HAP-1 (cell line): ENCODE data around the gene AP5Z1.

Experiments
- DNase-seq, 2 experiments: peaks; one replicate each; pipeline ENCODE4 v3.0.0-alpha.2; 2016 to 2020; ENCODE audit warnings: low spot score in 2 of 2
- H3K27me3 ChIP-seq: fragments of 250-450 bp; sonication (Bioruptor Pico); 2 replicates; pipeline ENCODE4 v1.5.1; 2020; ENCODE audit warnings: low read depth, mild to moderate bottlenecking, moderate library complexity
- H3K36me3 ChIP-seq: fragments of 250-450 bp; sonication (Bioruptor Pico); replicated peaks from 2 replicates; pipeline ENCODE4 v1.5.1; 2020; ENCODE audit warnings: mild to moderate bottlenecking
- H3K4me1 ChIP-seq: fragments of 250-450 bp; sonication (Bioruptor Pico); 2 replicates; pipeline ENCODE4 v1.5.1; 2020; ENCODE audit warnings: mild to moderate bottlenecking
- H3K4me3 ChIP-seq: fragments of 250-450 bp; sonication (Bioruptor Pico); 2 replicates; pipeline ENCODE4 v1.5.1; 2020; ENCODE audit warnings: mild to moderate bottlenecking, moderate library complexity
- H3K9me3 ChIP-seq: fragments of 250-450 bp; sonication (Bioruptor Pico); 2 replicates; pipeline ENCODE4 v1.5.1; 2020; ENCODE audit warnings: mild to moderate bottlenecking, moderate library complexity
- in situ Hi-C: fragments of 300-500 bp; cut with MboI; formaldehyde crosslinking; loops from 3 replicates; pipeline ENCODE4 v1.14.3; 2020; ENCODE audit warnings: low sequenced_read_pairs, inconsistent platforms, mixed read lengths

Gene AP5Z1

DNA sequence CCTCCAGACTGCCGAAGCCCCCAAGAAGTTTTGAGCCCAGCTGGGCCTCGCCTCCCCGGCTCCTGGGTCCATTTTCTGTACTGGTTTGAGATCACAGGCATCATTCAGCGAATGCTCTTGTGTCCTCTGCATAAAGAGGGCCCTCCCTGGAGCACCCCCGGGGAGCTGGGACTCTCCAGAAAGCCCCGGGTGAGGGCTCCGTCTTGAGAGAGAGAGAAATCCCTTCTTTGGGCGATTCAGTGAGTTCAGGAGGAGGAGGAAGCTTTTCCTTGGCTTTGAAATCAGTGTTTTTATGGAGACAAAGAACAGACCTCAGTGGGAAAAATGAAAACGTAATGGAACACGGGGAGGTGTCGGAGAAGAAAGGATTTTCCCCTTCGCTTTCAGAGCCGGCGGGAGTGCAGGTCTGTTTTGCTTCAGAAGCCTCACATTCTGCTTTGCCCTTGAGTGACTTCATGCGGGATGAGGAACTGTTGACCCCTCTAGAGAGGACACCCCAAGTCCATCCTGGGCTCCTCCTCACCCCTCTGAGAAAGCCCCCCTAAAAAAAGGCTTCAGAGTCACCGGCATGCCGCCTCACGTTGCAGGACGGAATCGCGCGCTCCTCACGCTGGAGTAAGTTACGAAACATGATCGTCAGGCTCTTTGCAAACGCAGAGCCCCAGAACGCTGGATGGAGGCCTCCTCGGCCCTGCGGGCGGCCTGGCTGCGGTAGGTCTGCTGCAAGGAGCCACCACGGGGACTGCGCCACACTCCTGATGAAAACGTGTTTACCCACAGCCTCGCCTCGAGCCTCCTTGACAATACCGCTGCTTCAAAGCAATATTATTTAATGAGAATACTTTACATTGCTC, 8.5 kb upstream of the AP5Z1 start:
- Histone ChIP-seq H3K27me3 (no peaks in the 10 kb centered on the region), H3K36me3 (peaks cover 31% of the 10 kb centered on the region), H3K4me1 (no peaks in the 10 kb centered on the region), H3K4me3 (no peak overlapping the region), H3K9me3 (no peaks in the 10 kb centered on the region)
- in situ Hi-C loops: loop anchor here (25.0 kb wide), 1 partner anchor 155 kb away; no protein-coding TSS in a partner anchor
- no peak for DNase-seq

DNA sequence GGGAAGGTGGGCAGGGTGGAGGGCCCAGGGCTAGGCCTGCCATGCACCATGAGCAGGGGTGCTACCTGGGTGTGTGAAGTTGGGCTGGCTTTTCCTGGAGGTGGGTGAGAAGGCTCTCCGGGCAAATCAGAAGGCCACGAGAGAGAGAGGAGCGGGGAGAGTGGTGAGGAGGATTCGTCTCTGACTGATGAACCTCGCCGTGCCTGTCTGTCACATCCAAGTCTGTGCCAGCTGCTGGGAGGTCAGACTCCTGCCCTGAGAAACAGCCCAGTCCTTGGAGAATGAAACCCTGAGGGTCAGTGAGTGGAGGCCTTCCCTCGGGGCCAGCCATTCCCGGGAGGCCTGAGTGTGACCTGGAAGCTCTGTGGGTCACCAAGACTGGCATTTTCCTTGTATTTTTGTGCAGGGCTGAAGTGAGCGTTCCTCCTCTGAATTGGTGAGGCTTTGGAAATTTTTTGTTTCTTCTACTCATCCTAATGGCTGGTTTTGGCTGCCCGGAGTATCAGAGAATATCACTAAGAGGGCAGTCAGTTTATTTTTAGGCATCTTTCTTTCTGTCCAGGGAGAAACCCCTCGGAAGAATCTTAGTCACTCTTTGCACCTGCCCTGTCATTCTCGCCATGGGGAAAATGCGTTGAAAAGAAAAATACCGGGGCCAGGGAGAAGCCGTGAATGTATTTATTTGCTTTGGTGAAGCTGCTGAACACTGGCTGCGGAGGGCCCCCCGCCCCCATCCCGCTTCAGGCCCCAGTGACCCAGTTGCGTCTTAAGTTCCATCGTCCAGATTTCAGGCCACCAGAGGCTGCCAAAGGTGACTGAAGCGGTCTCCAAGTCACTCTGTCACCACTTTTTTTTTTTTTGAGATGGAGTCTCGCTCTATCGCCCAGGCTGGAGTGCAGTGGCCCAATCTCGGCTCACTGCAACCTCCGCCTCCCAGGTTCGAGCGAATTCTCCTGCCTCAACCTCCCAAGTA, 6.5 kb upstream of the AP5Z1 start:
- in situ Hi-C loops: loop anchor here (25.0 kb wide), 1 partner anchor 157 kb away; no protein-coding TSS in a partner anchor

DNA sequence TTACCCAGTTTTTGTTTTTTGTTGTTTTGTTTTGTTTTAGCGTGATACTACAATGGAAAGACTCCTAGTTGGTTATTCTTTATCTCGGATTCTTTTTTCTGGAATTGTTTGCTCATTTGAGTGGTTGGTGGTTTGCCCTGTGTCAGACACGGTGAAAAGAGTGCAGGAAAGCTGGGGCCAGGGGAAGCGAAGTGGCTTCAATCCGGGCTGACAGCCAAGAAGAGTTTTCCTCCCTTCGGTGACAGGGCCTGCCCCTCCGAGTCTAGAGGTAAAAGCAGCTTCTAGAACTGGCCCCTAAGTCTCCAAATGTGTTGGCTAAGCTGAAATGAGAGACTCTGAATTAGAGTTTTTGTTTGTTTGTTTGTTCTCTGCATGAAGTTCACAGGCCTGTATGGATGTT, 5.7 kb upstream of the AP5Z1 start:
- in situ Hi-C loops: loop anchor here (25.0 kb wide), 1 partner anchor 157 kb away; no protein-coding TSS in a partner anchor
- DNase-seq: no peak
- Histone ChIP-seq H3K36me3 (peaks cover 7% of the 10 kb centered on the region; the same call in 1 of the 2 replicates), H3K27me3 (no peaks in the 10 kb centered on the region), H3K4me3 (no peak overlapping the region), H3K9me3 (no peaks in the 10 kb centered on the region), H3K4me1 (no peaks in the 10 kb centered on the region)

More for the DNA sequence above, 6.5 kb upstream of the AP5Z1 start:
- no peak overlapping the region for H3K4me3 ChIP-seq
- H3K4me1 ChIP-seq: no peaks in the 10 kb centered on the region
- no peaks in the 10 kb centered on the region for H3K9me3 ChIP-seq
- peaks cover 12% of the 10 kb centered on the region for H3K36me3 ChIP-seq
- H3K27me3 ChIP-seq: no peaks in the 10 kb centered on the region
- DNase-seq: no peak

DNA sequence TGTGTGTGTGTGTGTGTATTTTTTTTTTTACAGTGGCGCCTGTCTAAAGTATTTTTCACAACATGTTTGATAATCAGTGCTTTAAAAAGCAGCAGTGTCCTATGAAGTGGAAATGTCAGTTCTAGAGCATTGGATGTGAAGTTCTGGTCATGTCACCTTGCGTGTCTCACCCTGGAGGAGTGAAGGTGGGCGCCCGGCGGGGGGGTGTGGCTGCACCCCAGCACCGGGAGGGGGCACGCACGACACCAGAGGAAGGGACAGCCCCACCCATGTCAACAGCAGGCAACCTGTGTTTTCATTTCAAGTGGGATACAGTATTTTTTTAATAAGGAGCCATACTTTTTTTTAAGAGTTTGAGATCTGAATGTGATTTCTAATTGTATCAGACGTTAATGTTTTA, 4.5 kb upstream of the AP5Z1 start:
- H3K9me3 ChIP-seq: no peaks in the 10 kb centered on the region
- H3K4me3 ChIP-seq: no peak overlapping the region
- in situ Hi-C loops: loop anchor here (25.0 kb wide), 1 partner anchor 159 kb away; no protein-coding TSS in a partner anchor
- H3K4me1 ChIP-seq: no peaks in the 10 kb centered on the region
- DNase-seq: no peak
- H3K36me3 ChIP-seq: peaks cover 3% of the 10 kb centered on the region; the same call in 1 of the 2 replicates
- no peaks in the 10 kb centered on the region for H3K27me3 ChIP-seq

DNA sequence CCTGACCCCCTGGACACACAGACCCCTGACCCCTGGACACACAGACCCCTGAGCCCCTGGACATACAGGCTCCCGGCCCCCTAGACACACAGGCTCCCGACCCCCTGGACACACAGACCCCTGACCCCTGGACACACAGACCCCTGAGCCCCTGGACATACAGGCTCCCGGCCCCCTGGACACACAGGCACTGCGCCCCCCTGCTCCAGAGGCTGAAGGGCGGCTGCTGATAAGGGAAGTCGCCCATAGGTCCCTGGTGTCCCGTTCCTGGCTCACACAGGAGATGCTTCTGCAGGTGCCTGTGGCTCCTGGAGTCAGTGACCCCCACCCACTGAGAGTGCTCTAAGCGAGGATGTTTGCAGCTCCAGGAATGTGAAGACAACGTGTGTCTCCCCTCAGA, 3.7 kb upstream of the AP5Z1 start:
- Histone ChIP-seq H3K27me3 (no peaks in the 10 kb centered on the region), H3K4me3 (no peak overlapping the region), H3K9me3 (no peaks in the 10 kb centered on the region), H3K36me3 (peaks cover 3% of the 10 kb centered on the region; the same call in 1 of the 2 replicates), H3K4me1 (no peaks in the 10 kb centered on the region)
- no peak for DNase-seq
- in situ Hi-C loops: loop anchor here (25.0 kb wide), 1 partner anchor 159 kb away; no protein-coding TSS in a partner anchor

DNA sequence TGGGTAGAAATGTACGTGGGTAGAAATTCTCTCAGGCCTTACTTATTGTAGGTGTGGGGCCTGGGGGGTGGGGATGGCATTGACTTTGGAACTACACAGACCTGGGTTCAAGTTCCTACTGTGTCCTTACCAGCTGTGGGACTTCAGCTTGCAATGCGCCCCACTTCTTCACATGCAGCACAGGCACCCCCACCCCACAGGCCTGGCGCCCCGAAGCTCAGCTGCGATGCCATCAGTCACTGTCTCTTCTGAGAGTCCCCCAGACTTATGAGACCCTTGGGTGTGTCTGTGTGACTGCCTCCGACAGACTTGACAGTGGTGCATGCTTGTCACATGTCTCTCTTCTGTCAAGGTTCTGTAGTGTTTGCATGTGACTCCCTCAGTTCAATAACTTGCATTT, 3.1 kb upstream of the AP5Z1 start:
- in situ Hi-C loops: loop anchor here (25.0 kb wide), 1 partner anchor 160 kb away; no protein-coding TSS in a partner anchor
- H3K4me3 ChIP-seq: no peak overlapping the region

DNA sequence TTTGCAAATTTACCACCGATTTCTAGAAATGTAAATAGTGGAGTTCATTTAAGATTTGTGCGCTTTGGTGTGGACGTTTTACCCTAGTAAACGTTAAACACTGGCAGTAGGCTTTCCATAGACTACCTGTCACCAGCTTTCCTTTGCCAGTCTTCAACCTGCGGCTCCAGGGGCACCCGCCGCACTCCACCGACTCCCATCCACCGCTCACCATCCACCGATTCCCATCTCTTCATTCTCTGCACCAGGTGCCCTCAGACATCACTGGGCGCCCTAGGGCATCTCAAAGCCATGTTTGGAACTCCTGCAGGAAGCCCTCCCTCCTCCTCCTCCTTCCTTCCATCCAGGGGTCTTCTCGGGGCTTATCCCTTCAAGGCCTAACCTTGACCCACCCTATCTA, 1.4 kb upstream of the AP5Z1 start:
- H3K27me3 ChIP-seq: no peaks in the 10 kb centered on the region
- peak overlapping the region; percentile 92; the same call in 1 of the 2 replicates for H3K4me3 ChIP-seq
- in situ Hi-C loops: loop anchor here (25.0 kb wide), 1 partner anchor 162 kb away; no protein-coding TSS in a partner anchor
- no peaks in the 10 kb centered on the region for H3K4me1 ChIP-seq
- H3K36me3 ChIP-seq: no peaks in the 10 kb centered on the region; the same call in 1 of the 2 replicates
- no peaks in the 10 kb centered on the region for H3K9me3 ChIP-seq
- DNase-seq: no peak

More for the DNA sequence above, 3.1 kb upstream of the AP5Z1 start:
- H3K4me1 ChIP-seq: no peaks in the 10 kb centered on the region
- DNase-seq: no peak
- no peaks in the 10 kb centered on the region for H3K9me3 ChIP-seq
- peaks cover 3% of the 10 kb centered on the region; the same call in 1 of the 2 replicates for H3K36me3 ChIP-seq
- H3K27me3 ChIP-seq: no peaks in the 10 kb centered on the region

DNA sequence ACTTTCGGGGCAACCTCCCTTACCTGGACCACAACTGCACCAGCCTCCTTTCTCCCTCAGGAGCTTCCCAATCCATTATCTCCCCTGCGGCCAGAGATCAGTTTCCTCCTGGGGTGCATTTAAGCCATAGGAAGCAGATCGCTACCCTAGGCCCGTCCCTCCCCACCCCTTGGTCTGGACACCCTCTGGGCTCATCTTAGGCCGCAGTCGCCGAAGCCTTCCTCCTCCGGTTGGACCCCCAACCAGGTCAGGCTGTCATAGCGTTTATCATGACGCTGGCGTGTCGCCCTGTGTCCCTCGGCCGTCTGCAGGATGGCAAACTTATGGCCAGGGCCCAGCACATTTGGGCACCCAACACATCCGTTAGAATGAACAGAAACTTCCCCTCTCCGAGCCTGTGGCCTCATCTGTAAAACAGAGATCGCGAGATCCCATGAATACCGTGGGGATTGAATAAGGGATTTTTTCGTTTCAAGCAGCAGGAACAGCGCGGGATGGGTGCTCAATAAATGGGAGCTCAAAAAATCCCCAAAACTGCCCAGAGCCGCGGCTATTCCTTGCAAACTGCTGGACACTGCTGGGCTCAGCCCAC, 669 bp upstream of the AP5Z1 start:
- Histone ChIP-seq H3K9me3 (no peaks in the 10 kb centered on the region), H3K4me1 (no peaks in the 10 kb centered on the region), H3K4me3 (peak overlapping the region; percentile 92), H3K27me3 (no peaks in the 10 kb centered on the region), H3K36me3 (no peaks in the 10 kb centered on the region; the same call in 1 of the 2 replicates)
- DNase-seq: no peak
- in situ Hi-C loops: loop anchor here (25.0 kb wide), 1 partner anchor 162 kb away; no protein-coding TSS in a partner anchor

DNA sequence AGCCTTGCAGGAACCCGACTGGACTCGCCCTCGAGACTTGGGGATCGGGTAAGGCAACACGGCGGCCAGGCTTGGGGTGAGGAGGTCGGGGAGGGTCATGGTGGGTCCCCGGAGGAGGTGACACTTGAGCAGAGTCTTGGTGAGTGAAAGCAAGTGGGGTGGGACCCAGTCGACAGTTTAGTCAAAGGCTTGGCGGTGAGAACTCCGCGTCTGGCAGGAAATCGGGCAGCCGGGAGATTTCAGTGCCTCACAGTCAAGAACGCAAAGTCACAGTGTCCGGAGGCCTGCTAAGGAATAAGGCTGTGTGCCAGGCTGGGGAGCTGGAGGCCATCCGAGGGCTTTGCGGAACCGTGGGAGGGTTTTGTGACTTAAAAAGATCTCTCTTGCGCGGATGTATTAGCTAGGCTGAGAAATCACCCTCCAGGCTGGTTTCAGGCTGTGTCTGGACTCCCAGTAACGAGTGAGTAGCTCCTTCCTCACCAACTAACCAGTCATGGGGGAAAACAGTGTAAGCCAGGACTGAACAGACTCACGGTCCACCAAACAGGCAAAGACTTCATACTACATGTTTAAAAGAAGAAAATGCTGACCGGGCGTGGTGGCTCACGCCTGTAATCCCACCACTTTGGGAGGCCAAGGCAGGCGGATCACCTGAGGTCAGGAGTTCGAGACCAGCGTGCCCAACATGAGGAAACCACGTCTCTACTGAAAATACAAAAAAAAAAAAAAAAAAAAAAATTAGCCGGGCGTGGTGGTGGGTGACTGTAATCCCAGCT, 613 bp downstream of the AP5Z1 start:
- Histone ChIP-seq H3K27me3 (no peaks in the 10 kb centered on the region), H3K36me3 (no peaks in the 10 kb centered on the region; the same call in 1 of the 2 replicates), H3K4me1 (no peaks in the 10 kb centered on the region), H3K4me3 (peak overlapping the region; percentile 92), H3K9me3 (no peaks in the 10 kb centered on the region)
- in situ Hi-C loops: no loop called here
- DNase-seq: no peak

DNA sequence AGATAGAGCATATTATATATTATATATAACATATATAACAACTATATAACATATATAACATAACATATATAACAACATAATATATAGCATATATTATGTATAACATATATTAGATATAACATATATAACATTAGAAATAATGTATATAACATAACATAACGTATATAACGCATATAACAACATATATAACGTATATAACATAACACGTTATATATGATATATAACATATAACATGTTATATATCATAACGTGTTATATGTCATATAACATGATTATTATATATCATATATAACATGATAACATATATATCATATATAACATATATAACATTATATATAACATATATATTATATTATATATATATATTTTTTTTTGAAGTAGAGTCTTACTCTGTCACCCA, 3.7 kb downstream of the AP5Z1 start:
- Histone ChIP-seq H3K27me3 (no peaks in the 10 kb centered on the region), H3K9me3 (no peaks in the 10 kb centered on the region), H3K36me3 (peaks cover 4% of the 10 kb centered on the region; the same call in 1 of the 2 replicates), H3K4me1 (no peaks in the 10 kb centered on the region), H3K4me3 (no peak overlapping the region)
- no peak for DNase-seq
- in situ Hi-C loops: no loop called here

DNA sequence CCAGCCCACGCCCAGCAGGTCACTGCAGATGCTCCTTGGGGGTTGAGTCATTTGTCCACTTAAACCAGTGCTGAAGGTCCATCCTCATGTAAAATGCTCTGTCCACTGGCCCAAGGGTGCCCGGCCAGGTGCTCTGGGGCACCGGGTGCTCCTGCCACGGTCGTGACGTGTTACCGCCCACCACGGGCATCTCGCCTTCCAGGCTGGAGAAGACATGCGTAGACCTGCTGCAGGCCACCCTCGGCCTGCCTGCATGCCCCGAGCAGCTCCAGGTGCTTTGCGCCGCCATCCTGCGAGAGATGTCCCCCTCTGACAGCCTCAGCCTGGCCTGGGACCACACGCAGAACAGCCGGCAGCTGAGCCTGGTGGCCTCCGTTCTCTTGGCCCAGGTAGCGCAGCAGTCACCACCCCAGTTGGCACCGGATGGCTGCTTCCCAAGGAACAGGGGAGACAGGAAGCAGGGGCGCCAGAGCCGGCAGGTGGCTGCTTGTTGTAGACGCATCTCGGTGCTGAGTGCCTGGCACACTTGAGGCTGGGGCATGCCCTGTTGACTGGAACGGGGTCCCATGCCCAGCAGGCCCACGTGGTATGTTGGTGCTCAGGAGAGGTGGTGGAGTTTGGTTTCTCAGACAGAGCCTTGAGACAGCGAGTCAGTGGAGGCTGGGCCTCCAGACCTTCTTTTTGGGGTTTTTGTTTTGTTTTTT, 6.1 kb downstream of the AP5Z1 start:
- H3K27me3 ChIP-seq: no peaks in the 10 kb centered on the region
- H3K9me3 ChIP-seq: no peaks in the 10 kb centered on the region
- H3K4me3 ChIP-seq: no peak overlapping the region
- H3K4me1 ChIP-seq: no peaks in the 10 kb centered on the region
- in situ Hi-C loops: no loop called here
- peaks cover 4% of the 10 kb centered on the region; the same call in 1 of the 2 replicates for H3K36me3 ChIP-seq
- DNase-seq: no peak
